Activated CD4-positive, alpha-beta T cell treated with anti-CD3 and anti-CD28 coated beads, Interleukin-2, amount 50 U/mL, for 48 hours (primary cell): ENCODE data around the gene SPDYE1.

Source experiments
- DNase-seq, 2 experiments: peaks; one replicate each; pipeline ENCODE4 v3.0.0-alpha.2; 2020

SPDYE1 gene

GRCh38 chr7:44045226-44046014 is 47.7 kb downstream of the SPDYE1 start:
- no peak for DNase-seq

- peak in 1 of 2 experiments; percentile 39 for DNase-seq
Observed at GRCh38 chr7:44046321-44047061, 48.8 kb downstream of the SPDYE1 start.

GRCh38 chr7:44048031-44048795 is 50.5 kb downstream of the SPDYE1 start:
- DNase-seq = no peak

- no peak for DNase-seq
Observed at GRCh38 chr7:44050121-44050914, 52.6 kb downstream of the SPDYE1 start.

DNA sequence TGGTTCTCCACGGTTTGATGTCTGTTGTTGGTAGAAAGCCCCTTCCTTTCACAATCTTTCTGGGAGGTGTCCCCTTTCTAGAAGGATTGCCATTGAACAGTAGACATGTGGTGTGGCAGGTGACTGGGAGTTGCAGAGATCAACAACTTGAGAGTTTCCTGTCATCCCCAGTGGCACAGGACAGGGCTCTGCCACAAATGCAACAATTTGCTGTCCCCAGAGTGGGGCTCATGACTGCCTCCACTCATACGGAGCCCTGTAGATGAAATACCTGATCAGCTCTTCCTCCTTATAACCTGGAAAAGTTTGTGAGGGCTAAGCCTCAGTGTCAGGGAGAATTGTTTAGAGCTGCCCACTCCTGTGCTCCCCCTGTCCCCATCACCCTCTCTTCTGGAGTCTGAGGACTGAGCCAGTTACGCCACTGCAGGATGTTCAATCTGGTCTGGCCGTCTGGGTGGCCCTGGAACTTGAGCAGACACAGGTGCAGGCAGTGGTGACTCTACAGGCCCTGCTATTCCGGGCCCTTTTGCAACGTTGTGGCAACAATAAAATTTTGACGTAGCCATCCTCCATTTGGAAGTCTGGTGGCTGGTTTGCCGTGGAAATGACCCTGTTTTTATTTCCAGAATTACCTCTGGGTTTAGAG is 53.3 kb downstream of the SPDYE1 start:
- DNase-seq = no peak

- DNase-seq = no peak
Observed at GRCh38 chr7:44051611-44052220, 54.0 kb downstream of the SPDYE1 start.

GRCh38 chr7:44052771-44053365 is 55.2 kb downstream of the SPDYE1 start:
- DNase-seq = peak in 1 of 2 experiments; percentile 1

GRCh38 chr7:44056681-44057080 is 59.0 kb downstream of the SPDYE1 start:
- peak in 1 of 2 experiments; percentile 1 for DNase-seq

DNA sequence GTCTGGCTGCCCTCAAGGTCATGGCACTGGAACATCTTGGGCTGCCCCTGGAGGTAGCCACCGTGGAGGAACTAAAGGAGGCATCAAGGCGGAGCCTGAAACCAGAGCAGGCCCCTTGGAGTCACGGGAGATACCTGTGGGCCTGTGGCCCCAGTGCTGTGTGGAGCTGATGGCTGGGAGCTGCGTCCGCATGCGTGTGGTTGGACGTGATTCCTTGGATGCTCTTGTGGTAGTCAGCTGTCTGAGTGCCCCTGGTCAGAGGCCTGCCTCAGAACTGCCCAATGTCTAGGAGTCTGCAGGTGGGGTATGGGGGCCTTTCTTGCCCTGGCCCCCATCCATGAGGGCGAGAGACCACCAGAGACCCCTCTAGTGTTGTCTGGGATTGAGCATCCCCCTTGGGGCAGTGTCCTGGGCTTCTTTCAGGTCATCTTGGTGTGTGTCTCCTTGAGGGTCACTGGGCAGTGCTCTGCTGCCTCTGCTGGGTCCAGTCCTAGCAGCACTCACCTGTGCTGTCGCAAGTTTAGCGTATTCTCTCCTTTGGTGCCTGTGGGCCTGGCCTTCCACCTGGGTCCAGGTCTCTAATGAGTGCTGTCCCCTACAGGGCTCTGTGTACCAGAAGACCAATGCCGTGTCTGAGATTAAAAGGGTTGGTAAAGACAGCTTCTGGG is 59.6 kb downstream of the SPDYE1 start:
- DNase-seq = peak in 1 of 2 experiments; percentile 1

DNA sequence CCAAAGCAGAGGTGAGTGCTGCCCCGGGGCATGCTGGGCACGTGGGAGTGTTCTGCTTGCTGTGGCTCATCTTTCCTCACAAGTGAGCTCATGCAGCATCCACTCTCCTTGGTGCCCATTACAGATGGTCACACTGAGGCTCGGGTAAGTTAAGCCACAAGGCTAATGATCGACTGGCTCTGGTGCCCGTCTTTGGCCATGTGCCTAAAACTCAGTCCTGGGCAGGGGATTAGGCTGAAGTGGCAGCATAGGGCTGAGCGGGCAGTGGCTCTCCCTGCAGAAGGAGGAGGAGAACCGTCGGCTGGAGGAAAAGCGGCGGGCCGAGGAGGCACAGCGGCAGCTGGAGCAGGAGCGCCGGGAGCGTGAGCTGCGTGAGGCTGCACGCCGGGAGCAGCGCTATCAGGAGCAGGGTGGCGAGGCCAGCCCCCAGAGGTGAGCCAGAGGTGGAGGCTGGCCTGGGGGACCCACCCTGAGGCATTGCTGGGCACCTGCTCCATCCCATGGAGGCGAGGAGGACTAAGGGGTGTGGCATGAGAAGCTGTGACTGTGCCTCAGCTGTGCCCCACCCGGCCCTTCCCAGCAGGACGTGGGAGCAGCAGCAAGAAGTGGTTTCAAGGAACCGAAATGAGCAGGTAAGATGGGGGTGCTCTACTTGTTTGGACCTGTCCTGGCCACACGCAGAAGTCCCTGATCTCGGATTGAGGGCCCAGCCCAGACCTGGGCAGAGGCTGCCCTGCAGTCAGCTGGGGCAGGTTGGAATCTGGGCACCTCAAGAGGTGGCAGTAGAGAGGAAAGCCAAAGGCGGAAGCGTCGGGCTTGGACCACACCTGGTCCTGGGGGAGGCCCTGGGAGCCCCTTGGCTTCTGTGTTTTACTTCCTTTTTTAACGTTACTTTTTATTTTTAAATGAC is 60.4 kb downstream of the SPDYE1 start:
- peak in 1 of 2 experiments; percentile 1 for DNase-seq

DNA sequence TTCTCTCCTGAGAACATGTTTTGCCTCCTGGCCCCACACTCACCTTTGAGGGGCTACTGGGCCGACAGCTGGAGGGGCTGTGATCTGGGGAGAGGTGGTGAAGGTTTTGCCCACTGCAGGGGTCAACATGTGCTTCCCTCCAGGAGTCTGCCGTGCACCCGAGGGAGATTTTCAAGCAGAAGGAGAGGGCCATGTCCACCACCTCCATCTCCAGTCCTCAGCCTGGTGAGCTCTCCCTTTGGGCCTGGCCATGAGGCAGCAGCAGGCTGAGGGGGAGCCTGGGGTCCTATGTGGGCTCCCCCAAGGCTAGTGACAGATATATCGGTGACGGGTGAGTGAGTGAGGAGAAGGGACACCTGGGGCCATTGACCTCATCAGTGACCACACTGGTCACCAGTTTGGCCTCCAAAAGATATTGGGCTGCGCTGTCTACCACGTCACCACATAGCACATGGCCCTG is 61.1 kb downstream of the SPDYE1 start:
- no peak for DNase-seq

DNA sequence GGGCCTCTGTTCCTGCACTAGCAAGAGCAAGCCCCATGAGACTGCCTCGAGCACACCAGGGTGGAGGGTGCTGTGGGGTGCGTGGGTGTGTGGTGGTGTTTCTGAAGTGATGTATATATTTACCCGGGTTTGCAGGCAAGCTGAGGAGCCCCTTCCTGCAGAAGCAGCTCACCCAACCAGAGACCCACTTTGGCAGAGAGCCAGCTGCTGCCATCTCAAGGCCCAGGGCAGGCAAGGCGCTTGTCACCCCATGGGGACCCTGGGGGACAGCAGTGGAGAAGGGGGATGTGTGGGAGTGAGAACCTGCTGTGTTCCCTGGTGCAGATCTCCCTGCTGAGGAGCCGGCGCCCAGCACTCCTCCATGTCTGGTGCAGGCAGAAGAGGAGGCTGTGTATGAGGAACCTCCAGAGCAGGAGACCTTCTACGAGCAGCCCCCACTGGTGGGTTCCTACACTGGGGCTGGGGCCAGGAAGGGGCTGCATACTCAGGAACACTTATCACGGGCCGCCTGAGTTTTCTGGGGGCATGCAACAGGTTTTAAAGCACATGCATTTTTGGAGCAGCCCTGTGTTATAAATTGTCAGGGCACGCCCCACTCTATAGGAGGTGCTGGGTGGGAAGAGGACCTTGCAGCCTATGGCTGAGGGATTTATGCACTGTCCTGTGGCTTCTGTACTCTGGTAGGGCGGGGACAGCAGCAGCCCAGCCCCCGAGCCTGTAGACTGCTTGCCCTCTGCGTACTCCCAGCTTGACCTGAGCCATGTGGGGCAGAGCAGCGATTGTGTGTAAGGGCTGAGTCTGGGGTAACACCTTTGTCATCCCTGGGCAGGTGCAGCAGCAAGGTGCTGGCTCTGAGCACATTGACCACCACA is 61.8 kb downstream of the SPDYE1 start:
- DNase-seq = no peak
